Duodenal mucosa (tissue), 2 donors: ENCODE results near the gene LCN15.

Experiments used
- H3K27ac ChIP-seq: one replicate; pipeline ENCODE4 v1.7.0; 2013; ENCODE audit warnings: low read depth, low read length
- H3K27me3 ChIP-seq, 2 donors: one replicate each; pipeline ENCODE4 v1.7.0; 2013; ENCODE audit warnings: low read length in 2 of 2, control low read depth in 1 of 2; ENCODE audit not compliant: insufficient read depth in 2 of 2, control insufficient read depth in 1 of 2
- H3K36me3 ChIP-seq, 2 donors: one replicate each; pipeline ENCODE4 v1.7.0; 2013; ENCODE audit warnings: low read length in 2 of 2, control low read depth in 1 of 2; ENCODE audit not compliant: insufficient read depth in 2 of 2, control insufficient read depth in 1 of 2
- H3K4me1 ChIP-seq, 2 donors: one replicate each; pipeline ENCODE4 v1.7.0; 2013; ENCODE audit warnings: low read length in 2 of 2, control low read depth in 1 of 2; ENCODE audit not compliant: insufficient read depth in 2 of 2, control insufficient read depth in 1 of 2
- H3K4me3 ChIP-seq, 2 donors: one replicate each; pipeline ENCODE4 v1.7.0; 2013; ENCODE audit warnings: low read length in 2 of 2, low read depth in 1 of 2
- H3K9ac ChIP-seq, 2 donors: one replicate each; pipeline ENCODE4 v1.7.0; 2013; ENCODE audit warnings: low read length in 2 of 2, low read depth in 1 of 2
- H3K9me3 ChIP-seq, 2 donors: one replicate each; pipeline ENCODE4 v1.7.0; 2013; ENCODE audit warnings: low read length in 2 of 2, control low read depth in 1 of 2; ENCODE audit not compliant: control insufficient read depth in 1 of 2

LCN15 gene, protein sequence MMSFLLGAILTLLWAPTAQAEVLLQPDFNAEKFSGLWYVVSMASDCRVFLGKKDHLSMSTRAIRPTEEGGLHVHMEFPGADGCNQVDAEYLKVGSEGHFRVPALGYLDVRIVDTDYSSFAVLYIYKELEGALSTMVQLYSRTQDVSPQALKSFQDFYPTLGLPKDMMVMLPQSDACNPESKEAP

DNA sequence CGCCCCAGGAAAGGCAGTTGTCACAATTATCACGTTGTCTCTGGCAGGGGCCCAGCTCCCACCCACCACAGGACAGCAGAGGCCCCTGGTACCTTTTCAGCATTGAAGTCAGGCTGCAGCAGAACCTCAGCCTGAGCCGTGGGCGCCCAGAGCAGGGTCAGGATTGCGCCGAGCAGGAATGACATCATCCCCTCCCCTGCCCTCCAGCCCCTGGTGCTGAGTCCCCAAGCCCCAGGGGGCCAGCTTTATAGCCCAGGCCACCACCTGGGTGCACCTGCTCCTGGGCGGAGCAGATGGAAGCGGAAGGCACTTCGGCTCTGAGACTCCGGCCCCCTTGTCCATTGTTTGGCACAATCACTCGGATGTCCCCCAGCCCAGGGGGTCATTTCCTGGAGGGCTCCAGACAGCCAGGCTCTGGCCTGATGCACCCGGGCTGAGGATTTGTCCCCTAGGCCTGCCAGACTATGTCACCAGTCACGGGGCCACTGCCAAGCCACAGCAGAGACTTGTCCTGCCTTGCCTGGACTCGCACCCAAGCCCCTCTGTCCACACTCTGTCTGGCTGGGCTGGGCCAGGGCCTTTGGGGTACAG lies at the start of gene LCN15:
Gene LCN15, minus strand, starts transcription at position 218 of the 591 bp plus-strand sequence. Its CDS starts 30 bp downstream, at position 188.
- H3K36me3 ChIP-seq = no peaks in the 10 kb centered on the region
- H3K27me3 ChIP-seq = peaks cover 6 to 23% of the 10 kb centered on the region in 2 donors
- no peak within 1 kb of the TSS for H3K4me3 ChIP-seq
- H3K27ac ChIP-seq = no peak within 1 kb of the TSS
- no peaks in the 10 kb centered on the region for H3K9me3 ChIP-seq
- no peak within 1 kb of the TSS for H3K9ac ChIP-seq
- H3K4me1 ChIP-seq = peaks cover 0 to 5% of the 10 kb centered on the region in 2 donors

GRCh38 chr9:136808806-136809158 lies 44.5 kb upstream of the LCN15 start:
- Histone ChIP-seq H3K9me3 (no peaks in the 10 kb centered on the region), H3K36me3 (peaks cover 0 to 17% of the 10 kb centered on the region in 2 donors), H3K27ac (no peak overlapping the region)

GRCh38 chr9:136808075-136808805 lies 43.9 kb upstream of the LCN15 start:
- H3K9me3 ChIP-seq = no peaks in the 10 kb centered on the region
- H3K27ac ChIP-seq = peak overlapping the region; percentile 20
- H3K4me1 ChIP-seq = peaks cover 16 to 29% of the 10 kb centered on the region in 2 donors
- H3K36me3 ChIP-seq = peaks cover 0 to 15% of the 10 kb centered on the region in 2 donors
- H3K4me3 ChIP-seq = peak overlapping the region; percentile 75 to 80
- peak overlapping the region; percentile 61 to 65 for H3K9ac ChIP-seq
- no peaks in the 10 kb centered on the region for H3K27me3 ChIP-seq

More at GRCh38 chr9:136808806-136809158, 44.5 kb upstream of the LCN15 start:
- peak overlapping the region; percentile 61 to 65 for H3K9ac ChIP-seq
- H3K27me3 ChIP-seq = no peaks in the 10 kb centered on the region
- H3K4me3 ChIP-seq = peak overlapping the region; percentile 75 to 80
- H3K4me1 ChIP-seq = peaks cover 16 to 29% of the 10 kb centered on the region in 2 donors

GRCh38 chr9:136807281-136808074 lies 43.2 kb upstream of the LCN15 start, which contains the start of gene RABL6:
Gene RABL6 (plus strand): TSS chr9:136807948. CDS start chr9:136808197, 249 bp downstream.
- H3K9ac ChIP-seq = peak within 1 kb of the TSS; percentile 65 to 82
- peak within 1 kb of the TSS; percentile 75 to 80 for H3K4me3 ChIP-seq
- H3K27me3 ChIP-seq = no peaks in the 10 kb centered on the region
- no peaks in the 10 kb centered on the region for H3K9me3 ChIP-seq
- peaks cover 0 to 8% of the 10 kb centered on the region in 2 donors for H3K36me3 ChIP-seq
- H3K4me1 ChIP-seq = peaks cover 16 to 29% of the 10 kb centered on the region in 2 donors
- H3K27ac ChIP-seq = peak within 1 kb of the TSS; percentile 89

DNA sequence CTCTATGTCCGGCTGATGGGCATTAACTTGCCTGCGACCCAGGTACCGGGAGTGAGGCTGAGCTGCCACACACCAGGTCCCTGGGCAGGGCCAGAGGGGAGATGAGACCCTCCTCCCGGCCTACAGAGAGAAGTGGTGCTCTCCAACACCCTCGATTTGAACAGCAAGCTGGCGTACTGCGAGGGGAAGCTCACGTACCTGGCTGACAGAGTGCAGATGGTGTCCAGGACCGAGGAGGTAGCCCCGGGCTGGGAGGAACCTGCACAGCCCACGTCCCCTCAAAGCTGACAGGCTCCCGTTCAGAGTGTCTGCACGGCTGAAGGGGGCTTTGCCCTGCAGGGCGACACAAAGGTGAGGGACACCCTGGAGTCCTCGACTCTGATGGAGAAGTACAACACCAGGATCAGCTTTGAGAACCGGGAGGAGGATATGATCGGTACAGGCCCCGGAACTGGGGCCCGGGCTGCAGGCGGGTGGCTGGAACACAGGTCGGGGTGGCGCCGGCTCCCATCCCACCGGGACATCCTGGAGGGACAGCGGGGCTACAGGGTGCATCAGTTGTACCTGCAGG lies 42.4 kb upstream of the LCN15 start:
- Histone ChIP-seq H3K27ac (peak overlapping the region; percentile 89), H3K9me3 (no peaks in the 10 kb centered on the region), H3K4me1 (peaks cover 16 to 29% of the 10 kb centered on the region in 2 donors), H3K36me3 (peaks cover 0 to 8% of the 10 kb centered on the region in 2 donors), H3K27me3 (no peaks in the 10 kb centered on the region), H3K4me3 (peak overlapping the region; percentile 70 to 80), H3K9ac (peak overlapping the region; percentile 65 to 82)

- Histone ChIP-seq H3K9me3 (no peaks in the 10 kb centered on the region), H3K36me3 (peaks cover 0 to 7% of the 10 kb centered on the region in 2 donors), H3K27ac (no peak overlapping the region), H3K4me3 (no peak overlapping the region), H3K4me1 (peaks cover 16 to 29% of the 10 kb centered on the region in 2 donors), H3K9ac (no peak overlapping the region), H3K27me3 (no peaks in the 10 kb centered on the region)
These were observed 41.7 kb upstream of the LCN15 start for GRCh38 chr9:136806067-136806466.

DNA sequence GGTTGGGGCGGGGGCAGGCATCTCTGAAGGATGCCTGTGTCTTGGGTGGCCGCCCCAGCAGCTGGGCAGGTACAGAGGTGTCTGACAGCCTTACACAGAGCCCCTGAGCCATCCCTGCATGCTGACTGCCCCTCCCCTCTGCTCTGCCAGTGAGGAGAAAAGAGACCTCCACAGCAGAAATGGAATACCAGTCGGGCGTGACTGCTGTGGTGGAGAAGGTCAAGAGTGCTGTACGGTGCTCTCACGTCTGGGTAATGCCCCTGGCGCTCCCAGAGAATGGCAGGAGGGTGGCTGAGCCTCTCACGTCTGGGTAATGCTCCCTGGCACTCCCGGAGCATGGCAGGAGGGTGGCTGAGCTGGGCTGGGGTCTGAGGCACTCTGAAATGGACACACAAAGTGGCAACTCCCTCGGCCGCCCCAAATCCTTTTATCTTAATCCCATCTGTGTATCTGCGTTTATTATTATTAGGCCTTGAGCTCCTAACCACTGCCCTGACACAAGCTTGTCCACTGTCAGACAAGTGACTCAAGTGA lies 41.0 kb upstream of the LCN15 start:
- peaks cover 0 to 2% of the 10 kb centered on the region in 2 donors for H3K36me3 ChIP-seq
- H3K27ac ChIP-seq = no peak overlapping the region
- no peak overlapping the region for H3K4me3 ChIP-seq
- H3K9me3 ChIP-seq = no peaks in the 10 kb centered on the region
- no peaks in the 10 kb centered on the region for H3K27me3 ChIP-seq
- peaks cover 23 to 36% of the 10 kb centered on the region in 2 donors for H3K4me1 ChIP-seq
- H3K9ac ChIP-seq = no peak overlapping the region

GRCh38 chr9:136804509-136805206 lies 40.3 kb upstream of the LCN15 start:
- no peak overlapping the region for H3K9ac ChIP-seq

More at GRCh38 chr9:136804509-136805206, 40.3 kb upstream of the LCN15 start:
- H3K9me3 ChIP-seq = no peaks in the 10 kb centered on the region
- no peaks in the 10 kb centered on the region for H3K27me3 ChIP-seq
- H3K4me1 ChIP-seq = peaks cover 20 to 34% of the 10 kb centered on the region in 2 donors
- H3K4me3 ChIP-seq = no peak overlapping the region
- H3K27ac ChIP-seq = no peak overlapping the region
- no peaks in the 10 kb centered on the region for H3K36me3 ChIP-seq
